Measurements from ENCODE around the gene EEF2KMT. TPM values are rescaled to one million over a fixed set of nuclear protein-coding genes. Genes with fewer than 3 reads are reported as not detected.

EEF2KMT gene
- total and polyA plus RNA-seq, 2 of the 4 experiments (the other 2 are of a cell fraction), result 14.1 to 19.0 TPM

GRCh38 chr16:5078626-5079025, 19.0 kb downstream of the EEF2KMT start:
- Histone ChIP-seq H2BK20ac (ENCODE audit: low read depth, low read length) (no peak overlapping the region), H3K4me2 (ENCODE audit: low read depth, low read length) (no peak overlapping the region), H3K27ac (ENCODE audit: insufficient read depth, low read length) (no peak overlapping the region), H3K79me1 (ENCODE audit: low read depth in 1 of 2, low read length in 2 of 2) (peaks cover 4 to 20% of the 10 kb centered on the region in 2 experiments; a peak in 2 of 4 replicates), H3K14ac (replicated peaks; ENCODE audit: low read depth, low read length) (no peak overlapping the region), H3K23ac (ENCODE audit: low read depth, low read length) (no peak overlapping the region), H3K4me3 (ENCODE audit: insufficient read depth, low read depth, low read length) (no peak overlapping the region), H3K36me3 (ENCODE audit: control insufficient read depth, insufficient read depth, low read length) (peaks cover 44% of the 10 kb centered on the region), H2BK120ac (ENCODE audit: low read depth, low read length) (no peak overlapping the region), H3K4me1 (ENCODE audit: control insufficient read depth, insufficient read depth, low read length) (no peaks in the 10 kb centered on the region), H3K9me3 (ENCODE audit: control insufficient read depth, insufficient read depth, low read length) (no peaks in the 10 kb centered on the region), H2AK5ac (ENCODE audit: low read depth, low read length) (no peak overlapping the region), H4K91ac (ENCODE audit: insufficient read depth, low read depth, low read length) (no peak overlapping the region), H2BK5ac (ENCODE audit: low read depth, low read length, poor library complexity, severe bottlenecking) (no peak overlapping the region), H3K56ac (ENCODE audit: extremely low read depth, insufficient read depth, low read length) (no peak overlapping the region), H2BK15ac (ENCODE audit: low read depth, low read length) (no peak overlapping the region), H4K20me1 (ENCODE audit: insufficient read depth, low read length) (no peaks in the 10 kb centered on the region), H2AFZ (replicated peaks; ENCODE audit: low read length, poor library complexity) (no peak overlapping the region), H3K9me1 (ENCODE audit: insufficient read depth, low read length) (no peaks in the 10 kb centered on the region), H4K8ac (ENCODE audit: low read depth in 2 of 2, low read length in 2 of 2) (no peak overlapping the region), H3K9ac (ENCODE audit: low read depth, low read length) (no peak overlapping the region), H3K4ac (ENCODE audit: low read depth, low read length) (no peak overlapping the region), H2AK9ac (replicated peaks; ENCODE audit: low read depth, low read length, poor library complexity) (no peak overlapping the region), H4K5ac (ENCODE audit: low read depth, low read length) (no peak overlapping the region), H3K18ac (ENCODE audit: low read depth, low read length) (no peak overlapping the region), H3K27me3 (ENCODE audit: control insufficient read depth, insufficient read depth, low read length) (no peaks in the 10 kb centered on the region)
- intact Hi-C loops (cut with micrococcal nuclease) (no loop called here), in situ Hi-C loops (cut with MboI; ENCODE audit: low sequenced_read_pairs) (no loop called here), dilution Hi-C loops (cut with HindIII; ENCODE audit: low sequenced_read_pairs, unreplicated experiment) (no loop called here)
- ChIA-PET CTCF (no interaction called here), POLR2A (ENCODE audit: unreplicated experiment) (no interaction called here)
- ATAC-seq (ENCODE audit: low read depth), result no peak
- TF ChIP-seq FOS (IDR thresholded peaks at IDR 0.05; ENCODE audit: low read depth, low read length) (no peak), POLR2A (IDR thresholded peaks at IDR 0.05; ENCODE audit: low read depth, low read length) (no peak), MAZ (IDR thresholded peaks at IDR 0.05; ENCODE audit: borderline replicate concordance, low read depth, low read length) (no peak), CEBPB (IDR thresholded peaks at IDR 0.05; ENCODE audit: low read depth, low read length) (no peak), SMC3 (IDR thresholded peaks at IDR 0.05; ENCODE audit: low read depth, low read length) (no peak), MXI1 (IDR thresholded peaks at IDR 0.05; ENCODE audit: borderline replicate concordance, low read depth, low read length) (no peak), CHD1 (IDR thresholded peaks at IDR 0.05; ENCODE audit: low read depth, low read length) (no peak), RCOR1 (IDR thresholded peaks at IDR 0.05; ENCODE audit: insufficient replicate concordance, low read length) (no peak), MAFK (IDR thresholded peaks at IDR 0.05; ENCODE audit: low read depth, low read length) (no peak), ELK1 (IDR thresholded peaks at IDR 0.05; ENCODE audit: borderline replicate concordance, low read depth, low read length) (no peak), CTCF (conservative IDR thresholded peaks at IDR 0.05; ENCODE audit: low read depth, low read length) (no peak), RAD21 (IDR thresholded peaks at IDR 0.05; ENCODE audit: low read length) (no peak), USF2 (IDR thresholded peaks at IDR 0.05; ENCODE audit: low read depth, low read length) (no peak), RFX5 (IDR thresholded peaks at IDR 0.05; ENCODE audit: low read depth, low read length) (no peak)
- 100% methylated on average over 2 of the region's 17 CpGs; no CpG with 5 or more reads in 1 of the 2 experiments for WGBS, 2 experiments (ENCODE audit: extremely low coverage in 2 of 2, insufficient read length in 1 of 2)
- no TSS peak for BruUV-seq (replicated peaks)
- no peak for DNase-seq
